ENCODE results near the gene LRMDA. TPM values are rescaled to one million over a fixed set of nuclear protein-coding genes. Genes with fewer than 3 reads are reported as not detected.

LRMDA gene
- polyA plus RNA-seq, 3 donors, result 7.2 to 20.6 (median 14.4) TPM

DNA sequence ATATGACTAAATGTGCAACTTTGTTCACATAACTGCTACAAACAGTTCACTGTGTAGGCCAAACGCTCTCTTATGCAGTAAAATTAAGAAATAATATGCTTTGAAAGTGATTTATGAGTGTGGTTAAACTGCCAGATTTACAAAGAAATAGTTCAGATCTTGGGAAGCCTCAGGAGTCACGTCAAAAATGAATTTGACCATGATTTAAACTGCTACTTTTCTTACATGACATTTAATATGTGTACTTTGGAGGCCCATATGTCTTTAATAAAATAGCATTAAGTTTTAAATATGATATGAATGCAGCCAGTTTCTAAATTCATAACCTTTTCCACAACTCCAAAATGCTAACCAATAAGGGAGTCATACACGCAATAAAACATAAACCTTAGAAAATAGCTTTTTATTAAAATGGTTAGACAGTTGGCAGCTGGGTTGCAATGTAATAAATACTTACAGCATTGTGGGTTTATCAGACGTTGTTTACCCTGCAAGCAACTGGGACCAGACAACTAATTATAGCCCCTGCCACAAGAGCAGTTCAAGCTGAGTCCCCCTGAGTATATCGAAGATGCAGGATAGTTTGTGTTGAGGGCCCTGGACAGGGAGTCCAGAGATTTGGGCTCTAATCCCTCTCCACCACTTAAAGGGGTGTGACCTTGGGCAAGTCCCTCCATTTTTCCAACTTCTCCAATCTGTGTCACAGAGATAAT, 640.4 kb downstream of the LRMDA start:
- WGBS, 3 donors, result 39 to 68% (median 51%) methylated on average over 5 of the region's 5 CpGs
- no peak overlapping the region for H3K27ac ChIP-seq (ENCODE audit: low read depth, low read length)

- H3K27ac ChIP-seq (ENCODE audit: low read depth, low read length), result no peak overlapping the region
Observed at GRCh38 chr10:76072384-76072783, 641.0 kb downstream of the LRMDA start.

GRCh38 chr10:76073524-76073923, 642.1 kb downstream of the LRMDA start:
- no peak overlapping the region for H3K27ac ChIP-seq (ENCODE audit: low read depth, low read length)
- 85 to 90% (median 88%) methylated on average over 2 of the region's 2 CpGs for WGBS, 3 donors

DNA sequence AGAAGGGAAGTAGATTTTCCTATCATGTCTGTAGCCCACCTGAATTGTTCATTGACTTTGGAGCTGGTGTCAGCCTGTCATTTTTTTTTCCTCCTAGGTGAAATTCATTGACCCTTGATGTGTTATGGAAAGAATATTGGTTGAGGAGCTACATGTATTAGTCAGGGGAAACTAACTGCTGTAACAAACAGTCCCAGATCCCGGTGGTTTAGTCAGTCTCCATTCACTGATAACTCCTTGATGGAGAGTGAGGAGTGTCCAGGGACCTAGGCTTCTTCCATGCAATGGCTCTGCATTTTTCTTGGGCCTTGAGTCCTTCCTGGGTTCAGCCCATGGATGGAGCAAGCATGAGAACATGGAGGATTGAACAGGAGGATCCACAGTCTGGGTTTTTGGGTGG, 643.2 kb downstream of the LRMDA start:
- WGBS, 3 donors, result 93 to 100% (median 96%) methylated on average over 1 of the region's 1 CpG

DNA sequence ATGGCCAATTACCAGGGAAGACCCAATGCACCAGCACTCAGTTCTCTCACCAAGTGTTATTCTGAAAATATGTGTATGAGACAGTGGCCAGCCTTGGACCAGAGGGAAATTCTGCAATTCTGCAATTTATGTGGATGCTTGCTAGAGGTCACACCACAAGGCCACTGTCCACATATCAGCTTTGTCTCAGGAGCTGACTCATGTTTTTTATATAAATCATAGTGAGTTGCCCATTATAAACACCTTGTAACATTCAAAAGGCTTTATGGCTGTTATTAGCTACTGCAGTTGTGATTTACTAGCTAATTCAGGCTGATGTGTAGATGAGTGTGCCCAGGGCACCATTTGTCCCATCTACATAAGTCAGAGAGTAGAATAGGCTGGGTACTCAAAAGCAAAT, 649.0 kb downstream of the LRMDA start:
- no peak overlapping the region for H3K27ac ChIP-seq (ENCODE audit: low read depth, low read length)

More for the DNA sequence above, 643.2 kb downstream of the LRMDA start:
- no peak overlapping the region for H3K27ac ChIP-seq (ENCODE audit: low read depth, low read length)

- WGBS, 3 donors, result 97 to 98% (median 98%) methylated on average over 3 of the region's 3 CpGs
- H3K27ac ChIP-seq (ENCODE audit: low read depth, low read length), result no peak overlapping the region
Observed at GRCh38 chr10:76080991-76081390, 649.6 kb downstream of the LRMDA start.

GRCh38 chr10:76082232-76082631, 650.8 kb downstream of the LRMDA start:
- WGBS, 3 donors, result 81 to 84% (median 82%) methylated on average over 3 of the region's 3 CpGs
- H3K27ac ChIP-seq (ENCODE audit: low read depth, low read length), result no peak overlapping the region

DNA sequence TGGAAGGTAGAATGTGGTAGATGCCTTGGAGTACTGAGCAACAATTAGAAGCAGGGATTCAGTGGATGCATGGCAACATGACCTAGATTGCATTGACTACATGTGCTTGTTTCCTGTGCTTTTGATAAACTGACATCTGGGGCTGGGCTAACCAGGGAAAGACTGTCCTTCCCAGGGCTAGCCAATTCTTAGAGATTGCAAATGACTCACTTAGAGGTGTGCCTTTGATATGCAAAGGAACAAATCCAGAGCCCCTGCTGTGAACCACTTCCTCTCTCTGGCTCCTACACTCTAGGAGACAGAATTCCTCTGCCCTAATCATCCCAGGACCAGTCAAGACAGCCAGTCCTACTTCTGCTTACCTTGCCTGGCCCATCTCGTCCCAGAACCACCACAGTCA, 651.5 kb downstream of the LRMDA start:
- H3K27ac ChIP-seq (ENCODE audit: low read depth, low read length), result no peak overlapping the region
- 77 to 100% (median 86%) methylated on average over 1 of the region's 1 CpG for WGBS, 3 donors

DNA sequence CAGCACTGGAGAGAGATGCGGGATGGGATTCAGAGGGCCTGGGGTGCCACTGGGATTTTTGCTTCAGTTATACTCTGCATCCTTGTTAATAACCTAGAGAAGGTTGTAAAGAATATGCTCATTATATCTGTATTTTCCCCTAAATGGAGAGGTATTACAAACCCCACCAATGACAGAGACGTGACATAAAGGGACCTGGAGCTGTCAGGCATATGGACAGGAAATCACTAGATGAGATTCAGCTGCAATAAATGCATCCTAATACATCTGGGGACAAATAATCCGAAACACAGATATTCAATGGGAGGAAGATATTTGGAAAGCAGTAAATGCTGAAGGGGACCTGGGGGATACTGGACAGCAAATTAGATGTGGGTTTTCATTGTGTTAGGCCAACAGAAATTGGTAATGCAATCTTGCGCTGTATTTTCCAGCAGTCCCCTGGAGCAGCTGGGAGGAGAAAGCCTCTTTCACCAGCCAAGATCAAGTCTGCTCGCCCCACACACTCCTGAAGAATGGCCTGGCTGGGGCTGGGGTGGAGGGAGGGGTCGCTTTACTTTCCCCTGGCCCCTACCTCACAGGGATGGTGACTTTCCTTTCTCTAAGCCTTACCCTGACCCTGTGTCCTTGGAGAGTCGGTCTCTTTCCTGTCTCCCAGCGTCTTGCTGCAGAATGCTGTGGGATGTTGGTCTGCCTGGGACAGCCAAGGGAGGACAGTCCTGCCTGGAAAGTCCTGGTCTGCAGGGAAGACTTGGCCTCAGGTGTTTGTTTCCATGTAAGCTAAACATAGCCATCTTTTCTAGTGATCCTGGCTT, 653.8 kb downstream of the LRMDA start:
- H3K27ac ChIP-seq (ENCODE audit: low read depth, low read length), result no peak overlapping the region
- 75 to 92% (median 84%) methylated on average over 8 of the region's 8 CpGs for WGBS, 3 donors

DNA sequence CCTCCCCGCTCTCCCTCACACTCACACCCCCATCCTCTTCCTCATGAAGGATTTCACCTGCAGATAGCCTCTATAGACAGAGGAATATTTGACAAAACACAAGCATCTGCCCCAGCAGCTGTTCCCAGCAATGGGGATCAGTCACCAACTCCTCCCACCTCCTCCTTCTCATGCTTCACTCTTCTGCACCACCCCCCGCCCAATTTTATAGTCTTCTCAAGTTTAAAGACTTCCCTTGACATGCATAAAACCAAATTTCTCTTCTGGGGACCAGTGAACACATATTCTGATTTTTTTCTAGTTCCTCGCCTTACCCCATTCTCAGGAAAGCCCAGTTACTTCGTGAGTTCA, 654.4 kb downstream of the LRMDA start:
- 92 to 93% (median 92%) methylated on average over 4 of the region's 4 CpGs for WGBS, 3 donors
- H3K27ac ChIP-seq (ENCODE audit: low read depth, low read length), result no peak overlapping the region

DNA sequence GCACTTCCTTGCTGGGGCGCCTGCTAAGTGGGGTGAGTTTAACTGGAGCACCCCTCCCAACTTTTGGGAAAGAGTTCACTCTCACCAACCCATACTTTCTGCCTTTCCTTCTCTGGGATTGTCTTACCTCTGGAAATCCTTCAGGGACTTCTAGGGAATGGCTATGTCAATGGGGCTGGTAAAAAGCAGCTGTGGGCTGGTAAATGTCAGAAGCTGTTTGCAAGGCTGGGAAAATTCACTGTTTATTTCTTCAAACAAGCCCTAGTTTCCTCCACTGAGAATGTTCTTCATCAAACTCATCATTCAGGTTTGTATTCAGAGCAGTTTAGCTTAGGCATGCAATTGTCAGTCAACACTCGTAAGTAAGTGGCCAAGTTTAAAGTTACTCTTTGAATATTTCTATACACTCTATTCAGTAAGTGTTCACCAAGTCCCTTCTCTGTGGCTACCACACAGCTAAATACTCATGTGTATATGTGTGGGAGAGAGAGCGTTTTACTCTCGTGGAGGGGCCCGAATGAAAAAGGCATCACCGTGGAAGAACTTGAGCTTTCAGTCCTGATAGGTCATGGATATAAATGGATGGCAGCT, 654.8 kb downstream of the LRMDA start:
- WGBS, 3 donors, result 46 to 80% (median 51%) methylated on average over 6 of the region's 6 CpGs
- H3K27ac ChIP-seq (ENCODE audit: low read depth, low read length), result no peak overlapping the region

GRCh38 chr10:76086761-76087639, 655.6 kb downstream of the LRMDA start:
- H3K27ac ChIP-seq (ENCODE audit: low read depth, low read length), result no peak overlapping the region

GRCh38 chr10:76088008-76088407, 656.6 kb downstream of the LRMDA start:
- WGBS, 3 donors, result 92 to 97% (median 93%) methylated on average over 4 of the region's 4 CpGs
- H3K27ac ChIP-seq (ENCODE audit: low read depth, low read length), result no peak overlapping the region

More at GRCh38 chr10:76086761-76087639, 655.6 kb downstream of the LRMDA start:
- WGBS, 3 donors, result 41 to 59% (median 44%) methylated on average over 9 of the region's 9 CpGs

GRCh38 chr10:76088980-76089379, 657.6 kb downstream of the LRMDA start:
- no peak overlapping the region for H3K27ac ChIP-seq (ENCODE audit: low read depth, low read length)
- WGBS, 3 donors, result 87 to 88% (median 87%) methylated on average over 3 of the region's 3 CpGs

GRCh38 chr10:76089556-76090180, 658.2 kb downstream of the LRMDA start:
- WGBS, 3 donors, result 71 to 96% (median 92%) methylated on average over 12 of the region's 12 CpGs
- no peak overlapping the region for H3K27ac ChIP-seq (ENCODE audit: low read depth, low read length)

- WGBS, 3 donors, result 72 to 97% (median 96%) methylated on average over 1 of the region's 1 CpG
- H3K27ac ChIP-seq (ENCODE audit: low read depth, low read length), result no peak overlapping the region
Observed at GRCh38 chr10:76091926-76092325, 660.5 kb downstream of the LRMDA start.

DNA sequence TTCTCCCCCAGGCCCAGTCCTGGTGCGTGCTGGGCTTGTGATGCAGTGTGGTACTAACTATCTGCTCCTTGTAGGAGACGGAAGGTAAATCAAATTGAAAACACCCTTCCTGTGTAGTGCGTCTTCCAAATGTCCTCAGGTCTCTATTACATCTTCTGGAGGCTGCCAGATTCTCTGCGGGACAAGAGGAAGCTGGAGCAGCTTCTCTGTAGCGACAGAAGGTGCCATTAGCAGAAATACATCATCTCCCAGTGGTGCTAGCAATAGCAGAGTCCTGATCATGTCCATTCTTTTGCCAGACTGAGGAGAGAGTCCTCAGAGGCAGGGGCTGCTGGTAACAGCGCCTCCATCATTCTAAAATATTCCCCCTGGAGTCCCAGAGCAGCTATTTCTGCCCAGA, 675.2 kb downstream of the LRMDA start:
- H3K27ac ChIP-seq (ENCODE audit: low read depth, low read length), result no peak overlapping the region
- WGBS, 3 donors, result 92 to 97% (median 94%) methylated on average over 6 of the region's 6 CpGs
